Spleen (tissue), 11 donors: ENCODE measurements around the gene B4GALNT3. TPM values are rescaled to one million over a fixed set of nuclear protein-coding genes. Genes with fewer than 3 reads are reported as not detected.

Experiments
- DNase-seq: peaks from one replicate; pipeline ENCODE4 v3.0.0-alpha.2; 2020
- H3K27ac ChIP-seq, 8 donors: fragments of 200-600 bp; sonication (generic) in 7 of 8; 1 replicate in 4 of 8; 2 replicates in 4 of 8; pipeline versions ENCODE4 v1.5.0 to v1.8.0; 2016 to 2021; ENCODE audit warnings: inconsistent platforms in 4 of 8, mild to moderate bottlenecking in 4 of 8, moderate library complexity in 1 of 8
- H3K27me3 ChIP-seq, 7 donors: fragments of 200-600 bp; sonication (generic) in 6 of 7; replicated peaks in 1 of 7; 1 replicate in 4 of 7; 2 replicates in 3 of 7; pipeline versions ENCODE4 v1.5.0 to v1.8.0; 2016 to 2021; ENCODE audit warnings: inconsistent platforms in 3 of 7, mild to moderate bottlenecking in 1 of 7
- H3K36me3 ChIP-seq, 6 donors: fragments of 200-600 bp; sonication (generic) in 5 of 6; 1 replicate in 4 of 6; 2 replicates in 2 of 6; pipeline versions ENCODE4 v1.5.0 to v1.8.0; 2016 to 2021; ENCODE audit warnings: inconsistent platforms in 2 of 6
- H3K4me1 ChIP-seq, 6 donors: fragments of 200-600 bp; sonication (generic) in 5 of 6; 1 replicate in 3 of 6; 2 replicates in 3 of 6; pipeline versions ENCODE4 v1.5.0 to v1.8.0; 2016 to 2021; ENCODE audit warnings: inconsistent platforms in 3 of 6
- H3K4me3 ChIP-seq, 8 donors: fragments of 200-600 bp; sonication (generic) in 7 of 8; 1 replicate in 4 of 8; 2 replicates in 4 of 8; pipeline versions ENCODE4 v1.5.0 to v1.8.0; 2016 to 2021; ENCODE audit warnings: inconsistent platforms in 4 of 8, mild to moderate bottlenecking in 4 of 8, moderate library complexity in 2 of 8
- H3K9me3 ChIP-seq, 8 donors: fragments of 200-600 bp; sonication (generic) in 7 of 8; 1 replicate in 4 of 8; 2 replicates in 4 of 8; pipeline versions ENCODE4 v1.5.0 to v1.8.0; 2016 to 2021; ENCODE audit warnings: inconsistent platforms in 4 of 8
- POLR2A ChIP-seq, 3 donors: fragments of 450-650 bp; IDR thresholded peaks; one replicate each; pipeline ENCODE4 v1.5.1; 2017; ENCODE audit warnings: antibody characterized with exemption in 3 of 3, mild to moderate bottlenecking in 1 of 3
- POLR2AphosphoS5 ChIP-seq, 3 donors: sonication (generic); formaldehyde crosslinking; IDR thresholded peaks; one replicate each; pipeline ENCODE4 v1.5.1; 2017; ENCODE audit warnings: antibody characterized with exemption in 3 of 3
- WGBS, 5 donors: extraction: QIAGEN DNeasy Blood & Tissue Kit in 3 of 5; methylation state at CpG; one replicate each; pipeline versions ENCODE4 v1.1.5 to v1.1.7; 2013 to 2018; 5-methylcytosine and 5-hydroxymethylcytosine counted together
- intact Hi-C: fragments of 100-400 bp; cut with DNase I; formaldehyde crosslinking; loops from one replicate; pipeline ENCODE4 v1.15.0; 2023; ENCODE audit warnings: low total_unique reads
- polyA plus RNA-seq, 3 donors: library from polyadenylated mRNA; stranded (reverse); fragments of 200-250 nt; gene quantifications; one replicate each; pipeline ENCODE4 v1.2.1, GENCODE V29; 2013
- total RNA-seq, 7 donors: library from RNA; depleted of rRNA in 3 of 7; stranded (reverse); fragments of >200 nt in 3 of 7; fragmentation: NEBNext Ultra II Directional in 4 of 7; extraction: Animal tissue kit (Norgen Biotek cat#: 25700) in 4 of 7; gene quantifications; one replicate each; pipeline versions ENCODE4 v1.1.0 to v1.2.1, GENCODE V29; 2016 to 2021
- TF ChIP-seq, protein P1 (sequence below), 11 experiments: fragments of 200-600 bp in 7 of 11; fragments of 450-650 bp in 4 of 11; sonication (generic) in 4 of 11; IDR thresholded peaks in 8 of 11; conservative IDR thresholded peaks in 3 of 11; 1 replicate in 7 of 11; 2 replicates in 4 of 11; pipeline versions ENCODE4 v1.4.0 to v1.8.0; 2016 to 2021; ENCODE audit warnings: antibody characterized with exemption in 11 of 11, inconsistent platforms in 4 of 11, mild to moderate bottlenecking in 1 of 11
- donor health status: healthy with polysubstance abuse.
- donor health status: DM: no; HTN: no; CAD: no; lungs with moderate emphysema.
- donor health status: DM: no; HTN: no; CAD: no.
- donor health status: Bipolar disorder and iron deficiency.
- donor health status: healthy.
- donor health status: DM: no; HTN: no; CAD: no.
- donor health status: DM: yes; HTN: yes; CAD: no.

B4GALNT3 gene
- total and polyA plus RNA-seq, 10 donors, result 0.28 to 2.0 (median 1.5) TPM

DNA sequence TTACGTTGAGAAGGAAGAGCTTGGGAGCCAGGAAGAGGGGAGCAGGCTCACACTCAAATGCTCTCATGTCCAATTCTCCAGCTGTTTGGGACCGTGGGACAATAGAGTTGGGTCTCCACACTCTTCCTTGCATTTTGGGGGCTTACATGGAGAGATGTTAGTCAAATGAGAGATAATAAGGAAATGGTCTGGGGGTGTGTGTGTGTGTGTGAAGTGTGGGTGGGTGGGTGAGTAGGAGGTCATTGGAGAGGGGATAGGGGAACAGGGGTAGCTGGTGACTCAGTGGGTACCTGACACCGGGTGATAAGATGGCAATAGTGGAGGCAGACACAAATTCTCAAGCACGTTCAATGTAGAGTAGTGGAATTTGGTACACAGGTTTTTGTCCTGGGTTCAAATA lies 68.0 kb downstream of the B4GALNT3 start:
- Histone ChIP-seq H3K4me3 (no peak overlapping the region), H3K27ac (no peak overlapping the region), H3K27me3 (no peaks in the 10 kb centered on the region), H3K9me3 (peaks cover 0 to 31% (median 16%) of the 10 kb centered on the region in 8 donors), H3K4me1 (peaks cover 0 to 8% (median under 1%) of the 10 kb centered on the region in 6 donors), H3K36me3 (no peaks in the 10 kb centered on the region)
- intact Hi-C loops, result no loop called here
- no peak for DNase-seq
- 77 to 90% (median 85%) methylated on average over 4 of the region's 4 CpGs for WGBS, 5 donors
- TF ChIP-seq POLR2A (IDR thresholded peaks at IDR 0.05), result no peak
- TF ChIP-seq POLR2AphosphoS5 (IDR thresholded peaks at IDR 0.05), result no peak
- TF ChIP-seq, protein P1, sequence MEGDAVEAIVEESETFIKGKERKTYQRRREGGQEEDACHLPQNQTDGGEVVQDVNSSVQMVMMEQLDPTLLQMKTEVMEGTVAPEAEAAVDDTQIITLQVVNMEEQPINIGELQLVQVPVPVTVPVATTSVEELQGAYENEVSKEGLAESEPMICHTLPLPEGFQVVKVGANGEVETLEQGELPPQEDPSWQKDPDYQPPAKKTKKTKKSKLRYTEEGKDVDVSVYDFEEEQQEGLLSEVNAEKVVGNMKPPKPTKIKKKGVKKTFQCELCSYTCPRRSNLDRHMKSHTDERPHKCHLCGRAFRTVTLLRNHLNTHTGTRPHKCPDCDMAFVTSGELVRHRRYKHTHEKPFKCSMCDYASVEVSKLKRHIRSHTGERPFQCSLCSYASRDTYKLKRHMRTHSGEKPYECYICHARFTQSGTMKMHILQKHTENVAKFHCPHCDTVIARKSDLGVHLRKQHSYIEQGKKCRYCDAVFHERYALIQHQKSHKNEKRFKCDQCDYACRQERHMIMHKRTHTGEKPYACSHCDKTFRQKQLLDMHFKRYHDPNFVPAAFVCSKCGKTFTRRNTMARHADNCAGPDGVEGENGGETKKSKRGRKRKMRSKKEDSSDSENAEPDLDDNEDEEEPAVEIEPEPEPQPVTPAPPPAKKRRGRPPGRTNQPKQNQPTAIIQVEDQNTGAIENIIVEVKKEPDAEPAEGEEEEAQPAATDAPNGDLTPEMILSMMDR (IDR thresholded peaks at IDR 0.05 in 8 of 11, conservative IDR thresholded peaks at IDR 0.05 in 3 of 11), result no peak

DNA sequence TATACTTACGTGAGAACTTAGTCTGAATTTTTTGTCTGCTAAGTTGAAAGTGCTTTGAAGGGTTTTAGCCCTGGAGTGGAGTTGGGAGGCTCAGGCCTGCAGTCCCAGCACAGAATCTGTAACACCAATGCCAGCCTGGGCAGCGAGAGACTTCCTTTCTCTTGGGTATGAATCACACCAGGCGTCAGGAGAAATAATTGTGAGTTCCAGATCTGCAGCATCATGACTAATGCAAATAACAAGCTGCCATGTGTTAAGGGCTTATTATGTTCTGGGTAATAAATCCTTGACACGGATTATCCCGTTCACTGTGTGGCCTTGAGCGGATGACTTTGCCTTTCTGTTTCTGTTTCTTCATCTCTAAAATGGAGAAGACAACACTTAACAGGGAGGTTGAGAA lies 70.6 kb downstream of the B4GALNT3 start:
- H3K27ac ChIP-seq, result peak overlapping the region in 3 of 8 donors; percentile 30 to 51 (median 41)
- no peak overlapping the region for H3K4me3 ChIP-seq
- no peaks in the 10 kb centered on the region for H3K27me3 ChIP-seq
- WGBS, 5 donors, result 77 to 89% (median 81%) methylated on average over 6 of the region's 6 CpGs
- no peaks in the 10 kb centered on the region for H3K36me3 ChIP-seq
- no peak for DNase-seq
- H3K9me3 ChIP-seq, result peaks cover 0 to 33% (median 17%) of the 10 kb centered on the region in 8 donors
- TF ChIP-seq POLR2AphosphoS5 (IDR thresholded peaks at IDR 0.05), result no peak
- TF ChIP-seq, protein P1 (IDR thresholded peaks at IDR 0.05 in 8 of 11, conservative IDR thresholded peaks at IDR 0.05 in 3 of 11), result no peak
- no peak for TF ChIP-seq POLR2A (IDR thresholded peaks at IDR 0.05)
- intact Hi-C loops, result no loop called here
- peaks cover 0 to 21% (median 5%) of the 10 kb centered on the region in 6 donors for H3K4me1 ChIP-seq

DNA sequence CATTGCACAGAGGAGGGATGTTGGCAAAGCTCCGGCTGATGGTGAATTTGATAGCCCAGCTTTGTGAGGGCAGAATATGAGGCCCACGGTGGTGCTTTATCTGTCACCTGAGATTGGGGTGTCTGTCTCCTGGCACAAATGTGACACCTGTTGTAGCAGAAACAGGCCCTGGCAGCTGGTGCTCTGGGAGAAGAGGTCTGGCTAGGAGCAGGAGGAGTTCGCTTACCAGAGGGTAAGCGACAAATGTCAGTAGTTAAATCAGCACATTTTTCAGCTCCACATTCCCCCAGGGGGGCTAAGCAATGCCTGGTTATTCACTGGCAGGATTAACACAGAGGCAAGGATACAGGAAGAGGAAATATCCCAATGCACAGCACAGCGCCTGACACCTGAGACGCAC lies 71.1 kb downstream of the B4GALNT3 start:
- WGBS, 5 donors, result 74 to 91% (median 83%) methylated on average over 6 of the region's 6 CpGs
- H3K27me3 ChIP-seq, result no peaks in the 10 kb centered on the region
- H3K4me3 ChIP-seq, result no peak overlapping the region
- peak overlapping the region in 3 of 8 donors; percentile 30 to 51 (median 41) for H3K27ac ChIP-seq
- DNase-seq, result no peak
- H3K4me1 ChIP-seq, result peaks cover 0 to 21% (median 5%) of the 10 kb centered on the region in 6 donors
- peaks cover 0 to 33% (median 17%) of the 10 kb centered on the region in 8 donors for H3K9me3 ChIP-seq
- TF ChIP-seq POLR2AphosphoS5 (IDR thresholded peaks at IDR 0.05) (no peak), POLR2A (IDR thresholded peaks at IDR 0.05) (no peak)
- TF ChIP-seq, protein P1 (IDR thresholded peaks at IDR 0.05 in 8 of 11, conservative IDR thresholded peaks at IDR 0.05 in 3 of 11), result no peak
- no peaks in the 10 kb centered on the region for H3K36me3 ChIP-seq
- intact Hi-C loops, result no loop called here

DNA sequence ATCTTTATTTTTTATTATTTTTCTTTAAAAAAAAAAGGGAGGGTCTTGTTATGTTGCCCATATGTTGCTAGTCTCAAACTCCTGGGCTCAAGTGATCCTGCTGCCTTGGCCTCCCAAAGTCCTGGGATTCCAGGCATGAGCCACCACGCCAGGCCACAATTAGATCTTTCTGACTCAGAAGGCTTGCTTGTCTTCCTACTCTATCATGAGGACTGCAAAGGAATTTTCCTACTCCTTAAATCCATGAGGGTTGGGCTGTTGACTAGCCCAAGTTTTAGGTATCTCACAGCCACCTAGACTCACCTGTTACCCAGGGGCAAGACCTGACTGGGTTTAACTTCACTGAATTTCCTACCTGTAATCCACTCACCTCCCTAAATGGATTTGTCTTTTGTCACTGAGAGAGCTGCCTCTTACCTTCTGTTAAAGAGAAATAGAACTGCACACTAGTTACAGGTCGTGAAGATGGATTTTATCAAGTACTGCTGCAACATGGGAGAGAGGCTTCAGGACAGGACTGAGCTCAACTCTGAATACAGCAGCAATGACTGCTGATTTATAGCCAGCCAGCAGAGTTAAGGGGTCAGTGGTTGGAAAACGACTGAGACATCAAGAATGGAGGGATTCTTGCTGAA lies 72.3 kb downstream of the B4GALNT3 start:
- Histone ChIP-seq H3K4me1 (peaks cover 0 to 21% (median 5%) of the 10 kb centered on the region in 6 donors), H3K9me3 (peaks cover 0 to 33% (median 17%) of the 10 kb centered on the region in 8 donors), H3K27me3 (no peaks in the 10 kb centered on the region), H3K27ac (no peak overlapping the region), H3K4me3 (no peak overlapping the region), H3K36me3 (no peaks in the 10 kb centered on the region)
- intact Hi-C loops, result no loop called here
- DNase-seq, result no peak
- 60 to 90% (median 81%) methylated on average over 3 of the region's 3 CpGs for WGBS, 5 donors
- TF ChIP-seq, protein P1 (IDR thresholded peaks at IDR 0.05 in 8 of 11, conservative IDR thresholded peaks at IDR 0.05 in 3 of 11), result no peak
- TF ChIP-seq POLR2A (IDR thresholded peaks at IDR 0.05) (no peak), POLR2AphosphoS5 (IDR thresholded peaks at IDR 0.05) (no peak)
